Transverse colon (tissue), 4 donors: ENCODE results near the gene SIGLEC7. TPM values are rescaled to one million over a fixed set of nuclear protein-coding genes. Genes with fewer than 3 reads are reported as not detected.
"Not testable (repeated sequence)": the region's sequence is repeated elsewhere in the genome, so short reads cannot be mapped to it uniquely, and the experiment has no call there.

ENCODE experiments used
- DNase-seq: peaks from one replicate; pipeline ENCODE4 v3.0.0-alpha.2; 2019
- H3K27ac ChIP-seq, 4 donors: fragments of 200-600 bp; sonication (generic); 2 replicates each; pipeline ENCODE4 v1.5.1; 2016 to 2018; ENCODE audit warnings: inconsistent platforms in 4 of 4
- H3K27me3 ChIP-seq: fragments of 200-600 bp; sonication (generic); 2 replicates; pipeline ENCODE4 v1.5.1; 2017; ENCODE audit warnings: inconsistent platforms
- H3K36me3 ChIP-seq, 4 donors: fragments of 200-600 bp; sonication (generic); 2 replicates each; pipeline ENCODE4 v1.5.1; 2017 to 2019; ENCODE audit warnings: inconsistent platforms in 4 of 4
- H3K4me1 ChIP-seq, 4 donors: fragments of 200-600 bp; sonication (generic); 2 replicates each; pipeline ENCODE4 v1.5.1; 2017 to 2020; ENCODE audit warnings: inconsistent platforms in 4 of 4
- H3K4me3 ChIP-seq, 4 donors: fragments of 200-600 bp; sonication (generic); 1 replicate in 1 of 4; 2 replicates in 3 of 4; pipeline versions ENCODE4 v1.5.1 to v1.6.1; 2017 to 2019; ENCODE audit warnings: inconsistent platforms in 4 of 4
- H3K9me3 ChIP-seq, 2 donors: fragments of 200-600 bp; sonication (generic); 2 replicates each; pipeline ENCODE4 v1.5.1; 2017 to 2019; ENCODE audit warnings: inconsistent platforms in 2 of 2
- CTCF ChIP-seq, 5 experiments: fragments of 200-600 bp in 3 of 5; fragments of 450-650 bp in 2 of 5; sonication (generic) in 3 of 5; IDR thresholded peaks; 1 replicate in 2 of 5; 2 replicates in 3 of 5; pipeline ENCODE4 v1.5.1; 2016 to 2017; ENCODE audit warnings: antibody characterized with exemption in 5 of 5, inconsistent platforms in 3 of 5, mild to moderate bottlenecking in 2 of 5, moderate library complexity in 1 of 5
- EP300 ChIP-seq: sonication (generic); formaldehyde crosslinking; IDR thresholded peaks from one replicate; pipeline ENCODE4 v1.6.1; 2017; ENCODE audit warnings: antibody characterized with exemption, low read depth
- POLR2A ChIP-seq: fragments of 450-650 bp; IDR thresholded peaks from one replicate; pipeline ENCODE4 v1.6.1; 2016; ENCODE audit warnings: antibody characterized with exemption, mild to moderate bottlenecking, moderate library complexity
- POLR2AphosphoS5 ChIP-seq, 3 donors: sonication (generic); formaldehyde crosslinking; IDR thresholded peaks; one replicate each; pipeline ENCODE4 v1.6.1; 2016; ENCODE audit warnings: antibody characterized with exemption in 3 of 3
- WGBS, 2 donors: methylation state at CpG; one replicate each; pipeline ENCODE4 v1.1.5; 2018; ENCODE audit warnings: low coverage in 1 of 2; 5-methylcytosine and 5-hydroxymethylcytosine counted together
- in situ Hi-C, 4 donors: fragments of 200-750 bp; cut with MboI; loops; one replicate each; pipeline versions ENCODE4 v1.15.0 to v1.15.1; 2017; ENCODE audit warnings: low sequenced_read_pairs in 3 of 4, low pct_ligation_motif_present in 1 of 4, low pct_unique_long_range_greater_than_20kb in 1 of 4
- intact Hi-C: fragments of 100-400 bp; cut with DNase I; formaldehyde crosslinking; loops from one replicate; pipeline ENCODE4 v1.15.1; 2023; ENCODE audit warnings: low total_unique reads
- total RNA-seq, 4 donors: library from RNA; depleted of rRNA; stranded (reverse); fragments of >200 nt; gene quantifications; one replicate each; pipeline ENCODE4 v1.1.0, GENCODE V29; 2016

Gene SIGLEC7
- total RNA-seq, 4 donors from 2014 or later, result 0.82 to 2.1 TPM; not detected in 2

GRCh38 chr19:51139299-51140014, 2.6 kb upstream of the SIGLEC7 start:
- intact Hi-C loops (no loop called here), in situ Hi-C loops (no loop called here)
- TF ChIP-seq EP300 (no peak), CTCF (IDR thresholded peaks at IDR 0.05) (no peak), POLR2AphosphoS5 (IDR thresholded peaks at IDR 0.05) (no peak), POLR2A (no peak)
- Histone ChIP-seq H3K27ac (peak overlapping the region; percentile 25 to 63 (median 46)), H3K36me3 (no peaks in the 10 kb centered on the region), H3K4me3 (no peak overlapping the region), H3K27me3 (peaks cover 16% of the 10 kb centered on the region), H3K9me3 (no peaks in the 10 kb centered on the region), H3K4me1 (no peaks in the 10 kb centered on the region)
- WGBS, 2 donors, result 55 to 63% methylated on average over 4 of the region's 4 CpGs
- DNase-seq, result no peak

DNA sequence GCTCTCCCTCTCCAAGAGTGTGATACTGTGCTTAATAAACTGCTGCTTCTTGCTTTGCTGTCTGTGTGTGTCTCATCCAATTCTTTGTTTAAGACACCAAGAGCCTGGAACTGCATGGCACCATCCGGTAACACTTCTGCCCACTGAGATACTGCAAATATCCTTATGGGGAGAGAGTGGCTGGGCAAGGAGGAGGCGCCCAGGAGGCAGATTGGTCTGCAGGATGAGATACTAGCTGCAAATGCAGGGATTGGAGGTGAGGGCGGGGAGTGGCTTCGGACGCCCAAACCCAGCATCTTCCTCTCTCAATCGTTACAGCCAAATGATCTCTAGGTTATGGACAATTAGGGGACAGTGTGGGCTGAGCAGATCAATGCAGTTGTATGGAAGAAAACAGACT, 1.7 kb upstream of the SIGLEC7 start:
- H3K27me3 ChIP-seq, result peaks cover 18% of the 10 kb centered on the region
- no peak overlapping the region for H3K4me3 ChIP-seq
- peak overlapping the region in 1 of 4 donors; percentile 29 for H3K27ac ChIP-seq
- no peak for TF ChIP-seq EP300
- no peak for TF ChIP-seq CTCF (IDR thresholded peaks at IDR 0.05)
- TF ChIP-seq POLR2A, result no peak
- H3K4me1 ChIP-seq, result no peaks in the 10 kb centered on the region
- H3K9me3 ChIP-seq, result no peaks in the 10 kb centered on the region
- no peaks in the 10 kb centered on the region for H3K36me3 ChIP-seq
- intact Hi-C loops, result no loop called here
- WGBS, 2 donors, result 53 to 79% methylated on average over 3 to 6 of the region's 6 CpGs
- in situ Hi-C loops, result no loop called here
- no peak for DNase-seq

- intact Hi-C loops, result no loop called here
- Histone ChIP-seq H3K36me3 (no peaks in the 10 kb centered on the region), H3K4me3 (no peak overlapping the region), H3K27ac (peak overlapping the region in 2 of 4 donors; percentile 1 to 39), H3K4me1 (no peaks in the 10 kb centered on the region), H3K9me3 (no peaks in the 10 kb centered on the region), H3K27me3 (peaks cover 18% of the 10 kb centered on the region)
- in situ Hi-C loops, result no loop called here
- 78% methylated on average over 6 of the region's 6 CpGs; no CpG with 5 or more reads in 1 of the 2 donors for WGBS, 2 donors
- TF ChIP-seq CTCF (IDR thresholded peaks at IDR 0.05) (no peak), POLR2A (no peak), EP300 (no peak)
- no peak for DNase-seq
Observed at GRCh38 chr19:51141181-51141580, 920 bp upstream of the SIGLEC7 start.

- H3K4me3 ChIP-seq, intact Hi-C loops, DNase-seq, H3K36me3 ChIP-seq, H3K9me3 ChIP-seq, H3K4me1 ChIP-seq, in situ Hi-C loops: not testable (repeated sequence)
- Histone ChIP-seq H3K27ac (peak overlapping the region in 1 of 4 donors; percentile 41), H3K27me3 (peaks cover 11% of the 10 kb centered on the region)
- WGBS, 2 donors, result 62 to 100% methylated on average over 1 to 12 of the region's 15 CpGs
Observed at GRCh38 chr19:51142809-51143475, 841 bp downstream of the SIGLEC7 start.
